GM19452 (cell line): ENCODE measurements around the gene FBXL13.
"Not testable (repeated sequence)": the region's sequence is repeated elsewhere in the genome, so short reads cannot be mapped to it uniquely, and the experiment has no call there.

Experiments
- ATAC-seq: cut with Tn5 transposase; IDR thresholded peaks from one replicate; pipeline ENCODE4 v1.9.1; 2021; ENCODE audit not compliant: unreplicated experiment

Gene FBXL13

DNA sequence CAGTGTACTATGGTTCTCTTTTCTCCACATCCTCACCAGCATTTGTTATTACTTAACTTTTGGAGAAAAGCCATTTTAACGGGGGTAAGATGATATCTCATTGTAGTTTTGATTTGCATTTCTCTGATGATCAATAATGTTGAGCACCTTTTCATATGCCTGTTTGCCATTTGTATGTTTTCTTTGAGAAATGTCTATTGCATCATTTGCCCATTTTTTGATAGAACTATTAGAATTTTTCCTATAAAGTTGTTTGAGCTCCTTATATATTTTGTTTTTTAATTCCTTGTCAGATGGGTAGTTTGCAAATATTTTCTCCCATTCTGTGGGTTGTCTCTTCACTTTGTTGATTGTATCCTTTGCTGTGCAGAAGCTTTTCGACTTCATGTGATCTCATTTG, 172.5 kb downstream of the FBXL13 start:
- ATAC-seq = not testable (repeated sequence)

DNA sequence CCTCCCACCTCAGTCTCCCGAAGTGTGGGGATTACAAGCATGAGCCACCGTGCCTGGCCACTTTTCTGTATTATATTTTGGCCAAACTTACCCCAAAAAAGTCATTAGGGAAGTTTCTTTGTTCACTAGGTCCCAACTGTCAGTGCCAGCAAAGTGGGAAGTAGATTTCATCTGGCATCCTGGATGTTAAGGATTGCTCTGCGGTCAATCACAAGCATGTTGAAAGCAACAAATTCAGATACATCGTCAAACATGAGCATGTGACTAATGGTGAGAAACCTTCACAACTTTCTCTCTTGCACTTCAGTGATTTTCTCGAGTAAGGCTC, 176.1 kb downstream of the FBXL13 start:
- ATAC-seq = no peak

DNA sequence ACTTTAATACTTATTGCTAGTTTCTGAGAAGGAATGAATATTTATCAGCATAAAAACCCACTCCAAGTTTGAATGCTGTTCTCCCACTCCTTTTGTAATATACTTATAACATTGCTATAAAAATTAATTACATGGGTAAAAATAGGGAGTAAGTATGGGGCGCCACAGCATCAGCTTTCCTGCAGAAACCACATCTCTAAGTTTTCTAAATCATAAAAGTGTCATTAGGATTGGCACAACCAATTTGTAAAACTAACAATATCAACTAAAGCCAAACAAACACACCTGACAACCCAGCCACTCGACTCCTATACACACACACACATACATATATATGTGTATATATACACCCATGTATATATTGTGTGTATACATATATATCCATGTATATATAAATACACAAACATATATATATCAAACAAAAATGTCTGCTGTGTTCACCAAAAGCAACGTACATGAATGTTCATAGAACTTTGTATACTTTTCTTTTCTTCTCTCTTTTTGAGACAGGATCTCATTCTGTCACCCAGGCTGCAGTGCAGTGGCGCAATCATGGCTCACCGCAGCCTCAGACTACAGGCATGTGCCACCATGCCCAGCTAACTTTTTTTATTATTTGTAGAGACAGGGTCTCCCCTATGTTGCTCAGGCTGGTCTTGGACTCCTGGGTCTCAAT, 176.6 kb downstream of the FBXL13 start:
- no peak for ATAC-seq

DNA sequence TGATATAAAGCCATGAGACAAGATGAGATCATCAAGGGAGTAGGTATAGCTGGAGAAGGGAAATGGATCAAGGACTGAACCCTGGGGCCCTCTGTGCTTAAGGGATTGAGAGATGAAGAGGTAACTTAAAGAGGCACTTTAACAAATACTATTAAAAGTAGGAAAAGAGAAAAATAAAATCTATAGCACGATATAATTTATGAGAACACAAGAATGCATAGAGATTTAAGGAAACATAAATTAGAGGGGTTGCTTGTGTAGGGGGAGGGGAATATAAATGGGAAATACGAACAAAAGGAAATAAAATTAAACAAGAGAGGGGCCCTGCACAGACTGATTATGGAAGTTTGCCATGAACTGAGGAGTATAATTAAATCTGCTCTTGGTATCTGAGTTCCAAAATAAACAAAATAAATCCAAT, 177.4 kb downstream of the FBXL13 start:
- ATAC-seq = no peak

DNA sequence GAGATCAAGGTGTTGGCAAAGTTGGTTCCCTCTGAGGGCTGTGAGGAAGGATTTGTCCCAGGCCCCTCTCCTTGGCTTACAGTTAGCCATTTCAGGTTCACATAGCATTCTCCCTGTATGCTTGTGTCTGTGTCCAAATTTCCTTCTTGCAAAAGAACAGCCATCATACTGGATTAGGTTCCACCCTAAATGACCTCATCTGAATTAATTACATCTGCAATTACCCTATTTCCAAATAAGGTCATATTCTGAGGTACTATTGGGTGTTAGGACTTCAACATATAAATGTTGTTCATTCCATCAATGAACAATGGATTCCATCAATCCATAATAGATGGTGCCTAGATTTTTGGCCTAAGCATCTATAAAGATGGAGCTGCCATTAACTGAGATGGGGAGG, 178.0 kb downstream of the FBXL13 start:
- ATAC-seq = no peak

DNA sequence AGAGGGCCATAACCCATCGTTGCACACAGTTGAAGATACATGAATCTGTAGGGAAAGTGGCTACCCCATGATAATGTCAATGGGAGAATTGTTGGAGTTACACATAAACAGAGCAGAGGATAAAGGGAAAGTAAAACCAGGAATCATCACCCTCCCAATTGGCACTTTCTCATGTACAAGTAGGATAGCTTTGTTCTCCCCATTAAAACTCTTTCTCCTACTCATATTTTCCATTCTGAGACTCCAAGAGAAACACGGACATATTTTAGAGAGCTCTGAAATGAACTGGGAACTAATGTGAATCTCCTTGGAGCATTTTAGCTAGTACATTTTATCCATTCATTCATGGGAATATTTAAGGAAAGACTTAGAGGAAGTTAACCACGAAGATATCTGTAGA, 179.0 kb downstream of the FBXL13 start:
- no peak for ATAC-seq

DNA sequence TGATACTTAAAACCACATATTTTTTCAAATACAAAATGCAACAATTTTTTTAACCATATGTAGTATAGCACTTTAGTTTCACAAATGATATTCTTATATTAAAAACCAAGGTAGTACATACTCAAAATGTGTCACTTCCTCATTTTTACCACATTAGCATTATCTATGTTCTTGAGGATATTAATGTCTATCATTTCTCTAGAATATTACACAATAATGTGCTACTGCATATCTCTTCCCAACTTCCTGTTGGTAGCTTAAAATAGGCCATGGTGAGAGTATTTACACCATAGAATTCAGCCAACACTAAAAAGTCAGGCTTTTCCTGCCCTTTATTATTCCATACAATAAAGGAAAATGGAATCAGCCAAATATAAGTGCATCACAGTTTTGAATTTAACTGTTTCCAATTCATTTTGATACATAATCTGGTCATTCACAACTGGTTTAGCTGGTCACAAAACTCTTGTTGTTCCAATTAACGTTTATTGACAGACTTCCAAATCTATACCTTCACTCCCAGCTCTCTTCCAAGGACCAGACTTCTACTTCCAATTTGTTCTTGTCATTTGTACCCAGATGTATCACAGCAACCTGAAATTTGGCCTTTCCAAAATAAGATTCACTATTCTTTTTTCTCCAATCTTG, 181.8 kb downstream of the FBXL13 start:
- ATAC-seq = no peak

DNA sequence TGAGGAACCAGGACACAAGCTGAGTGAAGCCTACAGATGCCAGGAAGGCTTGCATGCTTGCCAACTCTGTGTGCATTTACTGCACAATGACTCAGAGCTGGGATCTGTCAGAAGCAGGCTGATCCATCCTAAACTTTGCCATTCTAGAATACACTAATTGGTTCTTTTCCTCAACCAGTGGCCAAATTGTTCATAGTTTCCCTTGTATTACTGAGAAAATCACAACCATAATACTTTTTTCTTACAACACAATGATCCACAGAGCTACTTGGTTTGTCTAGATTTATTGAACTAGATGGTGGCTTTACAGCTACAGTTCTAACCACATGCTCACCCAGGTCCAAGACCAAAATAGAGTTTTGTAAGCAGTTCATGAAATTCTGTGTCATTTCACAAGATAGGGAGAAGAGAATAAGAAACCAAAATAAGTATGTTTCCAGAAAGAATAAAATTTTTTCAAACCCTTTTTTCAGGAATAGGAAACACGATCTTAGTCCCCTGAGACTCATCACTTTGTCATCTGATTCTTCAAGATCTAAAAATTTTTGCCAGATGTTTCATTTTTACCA, 182.8 kb downstream of the FBXL13 start:
- no peak for ATAC-seq

DNA sequence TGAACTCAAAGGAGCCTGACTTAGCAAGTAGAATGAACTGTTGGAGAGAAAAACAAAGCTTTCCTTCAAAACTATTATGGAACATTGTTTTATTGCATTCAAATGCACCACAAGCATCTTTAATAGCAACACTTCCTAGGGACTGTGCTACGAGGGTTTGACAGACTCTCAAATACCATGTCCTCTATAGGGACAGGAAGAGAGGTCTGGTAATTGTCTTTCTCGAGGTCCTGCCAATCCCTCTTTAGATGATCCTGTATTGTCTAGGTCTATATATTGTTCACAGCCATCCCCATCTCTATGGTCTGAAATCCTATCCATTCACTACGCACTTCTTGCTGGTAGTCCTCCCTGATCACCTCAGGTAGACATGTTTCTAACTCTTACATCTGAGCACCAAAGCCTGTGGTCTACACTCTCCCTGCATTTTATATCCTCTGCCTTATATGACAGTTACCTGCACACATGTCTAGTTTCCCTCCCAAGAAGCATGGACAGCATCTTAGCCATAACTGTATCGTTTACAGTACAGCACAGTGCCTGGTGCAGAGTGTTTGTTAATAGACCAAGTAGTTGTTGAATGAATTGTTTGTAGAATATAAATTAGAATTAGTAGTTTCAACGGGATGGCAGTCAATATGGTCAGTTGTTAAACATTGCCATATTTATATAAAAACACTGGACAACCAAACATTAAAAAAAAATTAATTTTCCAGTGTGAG, 183.5 kb downstream of the FBXL13 start:
- ATAC-seq = no peak

DNA sequence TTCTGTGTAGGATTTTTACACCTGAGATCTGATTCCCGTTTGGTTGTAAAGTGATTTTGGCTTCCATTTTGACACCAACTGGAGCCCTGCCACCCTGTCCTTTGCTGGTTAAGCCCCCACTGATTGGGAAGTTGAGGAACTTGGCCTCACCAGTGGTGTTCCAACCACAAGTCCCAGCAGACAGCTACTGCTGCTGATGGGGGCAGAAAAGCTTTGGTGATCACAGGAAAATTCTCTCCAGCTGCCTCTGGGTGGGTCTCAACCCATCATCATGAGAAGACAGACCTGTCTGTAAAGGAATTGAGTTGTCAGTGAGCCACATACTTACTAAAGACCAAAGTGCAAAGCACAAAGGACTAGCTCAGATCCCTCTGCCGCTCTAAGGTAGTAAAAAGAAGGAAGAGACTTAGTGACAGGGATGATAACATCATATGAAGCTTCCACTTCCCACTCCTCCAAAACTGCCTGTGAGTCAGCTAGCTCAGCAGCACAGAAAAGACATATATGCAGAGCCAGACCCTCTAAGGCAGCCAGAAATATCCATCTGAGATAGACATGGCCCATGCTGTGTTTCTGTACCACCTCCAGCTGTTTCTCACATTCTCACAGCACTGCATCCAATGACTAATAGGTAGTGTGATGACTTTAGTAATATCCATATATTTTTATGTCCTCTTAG, 184.2 kb downstream of the FBXL13 start:
- no peak for ATAC-seq

DNA sequence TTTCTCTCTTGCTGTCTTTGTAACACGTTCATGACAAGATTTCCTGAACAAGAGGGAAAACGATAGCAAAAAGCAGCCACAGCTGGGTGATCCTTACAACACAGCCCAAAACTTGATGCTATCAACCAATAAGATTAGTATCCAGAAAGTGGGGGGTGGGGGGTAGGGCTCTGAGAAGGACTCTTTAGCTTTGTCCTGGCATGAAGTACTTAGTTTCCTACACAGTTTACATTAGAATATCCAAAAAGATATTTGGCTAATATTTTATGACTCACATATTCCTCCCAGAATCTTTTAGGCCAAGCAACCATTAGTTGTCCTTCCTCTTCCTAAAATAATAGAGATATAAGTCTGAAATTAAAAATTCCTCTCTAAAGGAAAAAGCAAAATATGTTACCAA, 184.7 kb downstream of the FBXL13 start:
- no peak for ATAC-seq

DNA sequence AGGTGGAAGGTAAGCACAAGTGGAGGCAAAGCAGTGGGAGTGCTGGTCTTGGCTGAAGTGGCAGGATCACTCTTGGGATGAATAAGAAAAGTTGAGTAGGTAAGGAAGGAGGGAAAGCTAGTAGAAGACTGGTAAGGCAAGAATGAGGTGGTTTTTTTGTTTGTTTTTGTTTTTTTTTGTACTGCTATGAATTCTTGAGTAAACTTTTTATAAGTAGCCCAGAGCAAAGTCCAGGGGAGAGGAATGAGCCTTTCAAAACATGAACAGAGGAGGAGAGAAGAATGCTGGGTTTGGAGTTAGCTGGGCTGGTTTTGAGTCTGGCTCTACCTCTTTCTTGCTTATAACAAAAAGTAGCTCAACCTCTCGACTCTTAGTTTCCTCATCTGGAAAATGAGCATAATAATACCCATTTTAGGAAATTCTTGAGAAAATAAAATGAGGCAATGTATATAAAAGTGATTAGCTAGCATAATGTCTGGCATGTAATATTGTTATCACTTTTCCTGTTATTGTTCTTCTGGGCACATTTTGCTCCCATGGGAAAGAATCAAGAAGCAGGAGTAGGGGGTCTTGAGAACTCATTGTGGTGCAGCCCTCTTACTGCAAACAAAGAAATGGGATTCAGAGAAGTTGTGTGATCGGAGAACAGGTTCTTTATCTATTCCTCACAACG, 185.9 kb downstream of the FBXL13 start:
- no peak for ATAC-seq

DNA sequence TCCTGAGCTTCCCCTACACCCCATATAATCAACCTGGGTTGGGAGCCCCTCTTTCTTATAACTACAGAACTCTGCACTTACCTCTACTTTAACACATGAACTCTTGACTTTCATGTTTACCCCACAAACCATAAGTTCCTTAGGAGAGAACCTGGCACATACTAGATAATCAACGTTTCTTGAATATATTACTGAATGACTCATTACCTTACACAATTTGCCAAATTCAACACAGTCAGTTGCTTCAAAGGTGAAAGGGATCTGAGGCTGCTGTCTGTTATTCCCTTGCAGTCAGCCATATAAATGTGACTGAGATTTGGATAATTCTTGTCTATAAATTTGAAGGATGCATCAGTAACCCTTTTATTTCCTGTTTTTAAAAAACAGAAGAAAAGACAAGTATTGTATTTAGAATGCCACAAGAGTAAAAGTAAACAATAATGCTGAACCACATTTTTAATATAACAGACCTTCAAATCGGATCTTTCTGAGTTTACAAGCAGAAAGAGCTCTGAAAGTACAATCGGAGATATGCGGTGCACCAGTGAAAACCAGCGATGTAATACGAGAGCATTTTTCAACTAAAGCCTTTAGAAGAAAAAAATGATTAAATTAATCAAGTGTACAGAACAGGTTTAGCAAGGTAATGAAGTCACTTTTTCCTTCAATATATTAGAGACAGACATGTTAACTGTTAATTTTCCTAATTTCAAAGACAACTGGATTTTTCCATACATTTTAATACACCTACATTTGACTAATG, 191.3 kb downstream of the FBXL13 start:
- ATAC-seq = no peak

DNA sequence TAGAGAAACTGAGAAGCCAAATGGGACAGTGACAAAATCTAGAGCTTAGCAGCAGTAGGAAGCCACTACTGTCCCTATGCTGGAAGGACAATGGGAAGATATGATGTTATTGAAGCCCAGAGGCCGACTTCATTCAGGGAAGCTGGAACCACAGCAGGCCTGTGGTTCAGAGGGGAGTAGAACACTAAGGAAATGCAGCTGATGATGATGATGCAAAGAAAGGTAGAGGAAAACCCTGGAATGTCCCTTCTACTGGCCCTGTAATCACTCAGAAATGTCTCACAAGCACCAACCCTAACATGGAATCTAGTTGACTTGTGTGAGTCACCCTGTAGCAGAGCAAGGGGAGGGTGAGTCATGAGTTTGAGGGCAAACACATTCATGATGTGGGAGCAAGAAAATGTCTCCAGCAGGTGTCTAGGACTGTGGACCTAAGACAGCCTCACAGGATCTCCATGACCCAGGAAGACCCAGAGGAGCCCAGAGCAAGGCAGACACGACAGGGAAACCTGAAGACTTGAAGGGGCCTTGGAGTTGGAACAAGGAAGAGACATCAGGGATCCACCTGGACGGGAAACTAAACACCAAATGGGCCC, 198.8 kb downstream of the FBXL13 start:
- ATAC-seq = no peak

DNA sequence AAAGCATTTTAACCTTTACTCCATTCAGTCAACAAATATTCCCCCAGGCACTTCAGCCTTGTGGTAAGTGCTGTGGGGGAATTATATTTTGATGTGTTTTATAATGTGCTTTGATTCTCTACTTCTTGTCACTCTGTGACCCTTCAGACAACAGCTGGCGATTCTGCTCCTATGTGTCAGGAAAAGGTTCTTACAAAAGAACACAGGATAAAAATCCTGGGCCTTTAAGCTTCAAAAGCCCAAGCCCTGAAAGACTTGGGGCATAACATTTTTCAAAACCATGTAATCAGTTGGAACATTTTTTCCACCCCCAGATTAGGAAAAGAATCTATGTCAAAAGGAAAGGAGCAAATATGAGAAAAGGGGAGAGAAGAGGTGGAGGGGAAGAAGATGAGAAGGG, 199.6 kb downstream of the FBXL13 start:
- no peak for ATAC-seq

DNA sequence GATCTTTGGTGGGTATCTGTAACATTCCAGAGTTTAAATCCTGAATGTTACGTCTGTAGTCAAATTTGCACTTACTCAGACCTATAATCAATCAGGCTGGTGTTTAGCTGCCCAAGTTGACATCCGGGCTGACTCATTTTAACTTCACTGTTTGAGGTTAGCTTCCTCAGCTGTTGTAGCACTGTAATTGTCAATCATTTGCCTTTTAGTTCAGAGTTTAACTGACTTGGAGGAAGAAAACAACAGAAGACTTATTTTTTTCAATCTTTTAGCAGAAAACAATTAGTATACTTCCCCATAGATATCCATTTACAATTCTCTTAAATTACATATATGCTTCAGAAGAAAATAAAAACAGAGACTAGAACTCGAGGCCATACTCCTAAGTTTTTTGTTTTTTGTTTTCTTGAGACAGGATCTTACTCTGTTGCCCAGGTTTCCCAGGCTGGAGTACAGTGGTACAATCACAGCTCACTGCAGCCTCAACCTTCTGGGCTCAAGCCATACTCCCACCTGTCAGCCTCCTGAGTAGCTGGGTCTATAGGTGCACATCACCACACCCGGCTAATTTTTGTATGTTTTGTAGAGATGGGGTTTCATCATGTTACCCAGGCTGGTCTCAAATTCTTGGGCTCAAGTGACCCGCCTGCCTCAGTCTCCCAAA, 200.3 kb downstream of the FBXL13 start:
- ATAC-seq = peak; percentile 100

DNA sequence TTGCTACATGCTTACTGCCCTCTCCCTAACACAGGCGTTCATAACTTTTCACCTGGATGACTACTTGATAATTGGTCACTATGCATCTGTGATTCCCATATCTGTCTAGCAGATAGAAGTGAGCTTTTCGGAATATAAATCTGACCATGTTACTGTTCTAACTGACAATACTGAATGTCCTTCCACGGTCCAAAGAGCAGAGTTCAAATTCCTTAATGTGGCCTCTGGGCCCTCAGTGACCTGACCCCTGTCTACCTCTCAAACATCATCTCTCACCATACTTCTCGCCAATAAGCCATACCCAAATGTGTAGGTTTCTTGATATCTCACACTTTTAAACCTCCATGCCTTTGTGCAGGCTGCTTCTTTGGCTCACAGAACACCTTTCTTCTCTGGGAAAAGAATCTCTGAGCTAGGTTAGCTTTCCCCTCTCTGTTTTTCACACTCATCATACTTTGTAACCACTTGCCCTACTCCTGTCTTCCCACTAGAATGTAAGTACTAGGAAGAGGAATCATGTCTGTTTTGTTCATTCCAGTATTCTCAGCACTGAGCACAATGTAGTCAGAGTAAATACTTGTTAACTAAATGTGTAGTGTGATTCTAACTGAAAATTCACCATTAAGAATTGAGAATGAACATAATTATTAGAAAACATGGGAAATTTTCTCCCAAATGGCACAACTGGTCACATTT, 201.0 kb downstream of the FBXL13 start:
- ATAC-seq = peak; percentile 39

DNA sequence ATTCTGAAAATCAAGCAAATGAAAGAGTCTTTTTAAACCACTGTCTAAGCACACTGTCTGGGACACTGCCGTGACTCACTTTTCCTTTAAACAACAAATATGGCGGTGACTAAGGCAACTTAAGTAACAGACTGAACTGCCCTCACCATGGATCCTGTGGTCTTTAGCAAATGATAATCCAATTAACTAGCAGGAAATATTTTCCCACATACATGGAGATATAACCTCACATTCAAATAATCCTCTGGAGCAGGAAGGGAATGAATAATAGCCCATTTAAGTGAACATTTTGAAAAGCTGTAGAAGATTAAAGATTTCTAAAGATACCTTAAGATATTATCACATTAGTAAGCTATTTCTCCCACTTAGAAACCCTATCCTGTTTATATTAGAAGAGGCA, 202.1 kb downstream of the FBXL13 start:
- no peak for ATAC-seq

DNA sequence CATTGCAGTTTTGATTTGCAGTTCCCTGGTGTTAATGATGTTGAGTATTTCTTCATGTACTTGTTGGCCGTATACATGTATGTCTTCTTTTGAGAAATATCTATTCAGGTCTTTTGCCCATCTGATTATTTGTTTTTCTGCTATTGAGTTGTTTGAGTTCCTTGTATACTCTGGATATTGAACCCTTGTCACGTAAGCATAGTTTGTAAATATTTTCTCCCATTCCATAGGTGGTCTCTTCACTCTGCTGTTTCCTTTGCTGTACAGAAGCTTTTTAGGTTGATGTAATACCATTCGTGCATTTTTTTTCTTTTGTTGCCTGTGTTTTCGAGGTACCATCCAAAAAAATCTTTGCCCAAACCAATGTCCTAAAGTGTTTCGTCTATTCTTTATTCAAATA, 205.4 kb downstream of the FBXL13 start:
- ATAC-seq = no peak
